SKM-1 (cell line): Measurements from ENCODE around the gene TACC3.
"Not testable (repeated sequence)": the region's sequence is repeated elsewhere in the genome, so short reads cannot be mapped to it uniquely, and the experiment has no call there.

ENCODE experiments used
- DNase-seq: peaks from one replicate; lab custom pipeline; 2025; ENCODE audit not compliant: unreplicated experiment; lab: John Stamatoyannopoulos, UW

Gene TACC3

DNA sequence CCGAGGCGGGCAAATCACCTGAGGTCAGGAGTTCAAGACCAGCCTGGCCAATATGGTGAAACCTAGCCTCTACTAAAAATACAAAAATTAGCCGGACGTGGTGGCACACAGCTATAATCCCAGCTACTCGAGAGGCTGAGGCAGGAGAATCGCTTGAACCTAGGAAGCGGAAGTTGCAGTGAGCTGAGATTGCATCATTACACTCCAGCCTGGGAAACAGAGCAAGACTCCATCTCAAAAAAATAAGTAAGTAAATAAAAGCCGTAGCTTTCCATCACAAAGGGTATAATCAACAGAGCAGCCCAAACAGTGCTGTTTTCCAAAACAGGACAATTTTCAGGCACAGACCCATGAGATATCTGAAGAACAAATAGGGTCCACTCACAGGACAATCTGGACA is 19.6 kb upstream of the TACC3 start:
- not testable (repeated sequence) for DNase-seq

DNA sequence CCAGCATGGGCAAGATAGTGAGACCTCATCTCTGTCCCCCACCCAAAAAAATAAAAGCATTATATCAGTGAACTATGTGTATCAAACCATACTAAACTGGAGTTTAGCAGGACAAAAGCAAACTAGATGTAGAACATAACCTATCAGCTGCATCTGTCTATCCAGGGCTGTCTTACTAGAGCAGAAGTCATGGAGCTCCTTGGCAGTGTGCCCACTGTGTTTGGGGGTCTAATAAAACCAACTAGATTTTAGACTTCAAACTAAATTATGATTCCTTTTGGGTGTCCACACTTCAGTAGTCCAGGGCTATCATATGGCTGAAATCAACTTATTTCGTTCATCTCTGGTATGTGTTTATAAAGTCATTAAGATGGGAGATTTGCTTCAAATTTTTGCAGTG is 17.5 kb upstream of the TACC3 start:
- no peak for DNase-seq

DNA sequence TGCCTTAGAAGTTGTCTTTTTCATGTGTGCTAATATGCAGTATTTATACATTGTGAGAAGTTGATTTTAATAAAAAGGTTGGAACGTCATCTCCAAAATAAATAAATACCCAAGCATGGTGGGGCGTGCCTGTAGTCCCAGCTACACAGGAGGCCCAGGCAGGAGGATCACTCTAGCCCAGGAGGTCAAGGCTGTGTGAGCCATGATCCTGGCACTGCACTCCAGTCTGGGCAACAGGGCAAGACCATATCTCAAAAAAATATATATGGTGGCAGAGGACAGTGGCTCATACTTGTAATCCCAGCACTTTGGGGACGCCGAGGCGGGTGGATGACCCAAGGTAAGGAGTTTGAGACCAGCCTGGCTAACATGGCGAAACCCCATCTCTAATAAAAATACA is 15.6 kb upstream of the TACC3 start:
- DNase-seq, result no peak

DNA sequence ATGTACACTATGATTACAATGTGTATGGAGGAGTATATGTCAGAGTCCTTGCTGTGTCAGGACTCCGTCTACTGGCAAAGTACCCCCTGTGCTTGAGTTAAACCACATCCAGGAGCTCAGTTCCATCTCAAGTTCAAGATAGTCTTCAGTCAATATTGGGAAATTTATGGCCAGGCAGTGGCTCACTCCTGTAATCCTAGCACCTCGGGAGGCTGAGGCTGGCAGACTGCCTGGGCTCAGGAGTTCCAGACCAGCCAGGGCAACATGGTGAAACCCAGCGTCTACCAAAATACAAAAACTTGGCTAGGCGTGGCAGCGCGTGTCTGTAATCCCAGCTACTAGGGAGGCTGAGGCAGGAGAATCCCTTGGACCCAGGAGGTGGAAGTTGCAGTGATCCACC is 15.0 kb upstream of the TACC3 start:
- no peak for DNase-seq

DNA sequence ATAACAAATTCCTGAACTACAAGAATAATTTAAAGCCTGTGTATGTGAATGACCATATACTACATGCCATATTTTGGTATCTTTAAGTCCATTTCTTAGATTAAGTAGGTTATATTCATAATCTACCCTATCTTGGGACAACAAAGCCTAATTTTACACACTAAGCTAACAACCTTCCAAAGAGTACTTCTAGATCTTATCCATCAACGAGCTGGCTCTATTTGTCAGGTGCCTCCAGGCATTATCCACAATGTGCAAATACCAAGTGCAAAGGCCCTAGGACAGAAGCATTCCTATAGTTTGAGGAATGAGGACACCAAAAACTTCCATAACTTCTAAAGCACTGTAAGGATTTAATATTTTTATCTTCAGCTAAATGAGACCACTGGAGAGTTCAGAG is 12.7 kb upstream of the TACC3 start:
- no peak for DNase-seq

DNA sequence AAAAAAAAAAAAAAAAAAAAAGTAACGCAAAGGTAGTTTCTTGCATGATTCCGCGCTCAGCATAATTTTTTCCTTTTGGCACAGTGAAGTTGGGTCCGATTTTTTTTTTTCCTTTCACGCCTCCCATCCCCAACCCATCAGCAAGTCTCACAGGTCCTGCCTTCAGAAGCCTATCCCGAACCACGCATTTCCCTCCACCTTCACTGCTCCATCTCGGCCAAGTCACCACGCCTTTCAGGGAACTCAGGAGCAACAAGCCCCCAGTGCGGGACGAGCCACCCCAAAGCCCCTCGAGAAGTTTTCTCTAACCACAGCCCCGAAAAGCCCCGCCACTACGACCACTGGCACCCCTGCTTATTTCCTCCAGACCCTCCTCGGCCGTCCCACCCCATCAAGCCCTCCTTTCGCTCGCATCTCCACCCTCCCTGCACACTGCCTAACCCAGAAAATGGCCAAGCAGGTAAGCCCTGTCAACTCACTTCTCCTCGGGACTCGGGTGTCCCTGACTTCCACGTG is 10.2 kb upstream of the TACC3 start:
- DNase-seq, result no peak

DNA sequence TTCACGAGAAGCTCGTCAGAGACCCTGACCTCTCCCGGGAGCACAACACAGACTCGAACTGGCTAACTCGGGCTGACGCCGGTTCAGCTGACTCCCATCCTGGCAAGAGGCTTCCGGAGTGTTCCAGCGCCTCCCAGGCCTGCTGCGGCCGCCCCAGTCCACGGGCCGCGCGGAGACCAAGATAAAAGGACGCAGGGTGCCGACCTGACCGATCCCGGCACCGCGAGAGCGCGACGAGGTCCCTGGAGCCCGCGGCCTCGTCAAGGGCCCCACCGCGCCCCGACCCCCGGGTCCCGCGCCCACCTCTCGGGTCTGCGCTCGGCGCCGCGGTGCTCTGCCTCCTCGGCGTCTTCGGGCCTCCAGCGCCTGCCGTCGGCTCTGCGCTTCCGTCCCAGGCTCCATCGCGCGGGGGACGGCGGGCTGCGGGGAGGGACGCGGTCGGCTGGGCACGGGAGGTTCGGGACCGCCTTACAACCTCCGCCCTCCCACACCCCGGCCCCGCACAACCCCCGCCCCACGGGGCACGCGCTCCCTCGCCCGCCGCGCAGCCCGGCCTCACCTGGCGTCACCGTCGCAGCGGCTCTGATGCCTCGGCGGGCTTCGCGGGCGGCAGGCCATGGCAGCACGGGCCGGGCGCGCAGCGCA is 9.6 kb upstream of the TACC3 start:
- no peak for DNase-seq

DNA sequence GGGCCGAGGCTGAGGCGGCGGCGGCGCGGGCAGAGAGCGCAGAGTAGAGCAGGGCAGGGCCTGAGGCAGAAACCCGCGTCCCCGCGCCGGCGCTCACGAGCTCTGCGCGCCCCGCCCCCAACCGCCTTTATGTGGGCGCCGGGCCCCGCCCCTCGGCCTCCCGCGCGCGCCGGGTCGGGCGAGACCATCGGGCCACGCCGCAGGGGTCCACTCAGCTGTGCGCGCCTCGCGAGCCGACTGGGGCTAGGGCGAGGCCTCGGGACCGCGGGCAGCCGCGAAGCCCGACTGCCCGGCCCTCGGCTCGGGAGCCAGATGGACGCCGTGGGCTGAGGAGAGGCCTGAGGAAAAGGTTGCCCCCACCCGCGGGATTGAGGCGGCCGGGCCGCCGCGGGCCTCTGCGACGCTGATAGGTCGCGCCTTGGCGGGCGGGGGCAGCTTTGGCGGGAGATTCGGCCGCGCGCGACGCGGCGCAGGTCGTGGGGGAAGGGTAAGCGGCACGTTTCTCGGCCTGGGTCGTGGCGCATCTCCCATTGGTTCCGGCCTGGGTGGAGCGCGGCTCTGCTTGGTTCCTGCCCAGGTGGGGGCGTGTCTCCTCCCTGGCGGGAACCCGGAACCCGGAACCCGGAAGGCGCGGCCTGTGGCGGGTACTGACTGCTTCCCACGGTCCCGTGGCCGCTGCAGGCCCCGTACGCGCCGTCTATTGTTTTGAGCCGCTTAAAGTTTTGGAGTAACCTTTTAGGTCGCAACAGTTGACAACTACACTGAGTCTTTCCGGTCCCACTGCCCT is 8.9 kb upstream of the TACC3 start, which contains the start of gene SLBP:
Gene SLBP (minus strand): TSS at position 104 of the 787 bp plus-strand sequence. CDS start 131 bp downstream, outside the sequence.
- DNase-seq, result peak; percentile 99

DNA sequence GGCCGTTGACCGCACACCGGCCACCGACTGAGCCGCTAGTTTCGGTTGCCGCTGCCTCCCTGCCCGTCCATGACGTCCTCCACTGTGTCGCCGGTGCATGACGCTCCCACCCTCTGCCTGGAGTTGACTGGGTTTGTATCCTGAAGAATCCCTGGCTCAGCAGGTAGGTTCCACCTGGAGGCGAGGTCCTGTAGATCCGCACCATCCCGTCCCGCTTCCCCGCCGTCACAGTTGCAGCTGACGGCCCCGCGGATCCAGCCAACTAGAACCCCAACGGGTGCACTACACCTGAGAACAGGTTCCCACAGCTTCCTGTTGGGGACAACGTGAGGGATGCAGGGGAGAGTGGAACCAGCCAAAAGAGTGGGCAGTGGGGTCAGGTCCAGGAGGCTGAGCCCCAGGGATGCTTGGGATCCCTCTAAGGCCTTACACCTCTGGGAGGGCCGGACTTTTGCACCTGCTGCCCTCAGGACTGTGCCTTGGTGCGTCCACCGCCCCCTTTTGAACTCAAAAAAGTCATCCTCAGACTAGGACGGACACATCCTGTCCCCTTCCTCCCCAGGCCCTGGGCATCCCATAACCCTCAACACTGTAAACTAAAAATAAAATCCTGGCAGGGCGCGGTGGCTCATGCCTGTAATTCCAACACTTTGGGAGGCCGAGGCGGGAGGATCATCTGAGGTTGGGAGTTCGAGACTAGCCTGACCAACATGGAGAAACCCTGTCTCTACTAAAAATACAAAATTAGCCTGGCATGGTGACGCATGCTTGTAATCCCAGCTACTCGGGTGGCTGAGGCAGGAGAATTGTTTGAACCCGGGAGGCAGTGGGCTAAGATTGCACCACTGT is 8.1 kb upstream of the TACC3 start:
- no peak for DNase-seq

DNA sequence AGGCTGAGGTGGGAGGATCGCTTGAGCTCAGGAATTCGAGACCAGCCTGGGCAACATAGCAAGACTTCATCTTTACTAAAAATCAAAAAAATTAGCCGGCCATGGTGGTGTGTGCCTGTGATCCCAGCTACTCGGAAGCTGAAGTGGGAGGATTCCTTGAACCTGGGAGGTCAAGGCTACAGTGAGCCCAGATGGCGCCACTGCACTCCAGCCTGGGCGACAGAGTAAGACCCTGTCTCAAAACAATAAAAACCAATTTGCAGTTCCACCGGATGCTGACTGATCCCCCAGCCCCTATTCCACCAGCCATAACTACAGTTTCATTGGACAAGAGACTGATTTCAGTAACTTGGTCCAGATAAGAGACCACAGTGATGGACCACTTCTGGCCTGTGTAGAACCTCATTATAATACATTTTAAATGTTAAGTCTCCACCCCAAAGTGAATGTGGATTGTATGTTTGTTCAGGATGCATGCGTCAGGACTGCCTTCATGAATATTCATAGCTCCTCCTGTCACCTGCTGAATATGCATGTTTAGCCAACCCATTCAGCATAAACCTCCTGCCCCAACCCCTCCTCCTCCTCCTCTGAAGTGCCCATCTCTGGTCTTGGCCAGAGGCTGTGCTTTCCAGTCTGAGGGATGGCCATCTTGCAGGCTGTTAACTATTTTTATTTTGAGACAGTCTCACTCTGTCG is 6.9 kb upstream of the TACC3 start:
- DNase-seq, result no peak

DNA sequence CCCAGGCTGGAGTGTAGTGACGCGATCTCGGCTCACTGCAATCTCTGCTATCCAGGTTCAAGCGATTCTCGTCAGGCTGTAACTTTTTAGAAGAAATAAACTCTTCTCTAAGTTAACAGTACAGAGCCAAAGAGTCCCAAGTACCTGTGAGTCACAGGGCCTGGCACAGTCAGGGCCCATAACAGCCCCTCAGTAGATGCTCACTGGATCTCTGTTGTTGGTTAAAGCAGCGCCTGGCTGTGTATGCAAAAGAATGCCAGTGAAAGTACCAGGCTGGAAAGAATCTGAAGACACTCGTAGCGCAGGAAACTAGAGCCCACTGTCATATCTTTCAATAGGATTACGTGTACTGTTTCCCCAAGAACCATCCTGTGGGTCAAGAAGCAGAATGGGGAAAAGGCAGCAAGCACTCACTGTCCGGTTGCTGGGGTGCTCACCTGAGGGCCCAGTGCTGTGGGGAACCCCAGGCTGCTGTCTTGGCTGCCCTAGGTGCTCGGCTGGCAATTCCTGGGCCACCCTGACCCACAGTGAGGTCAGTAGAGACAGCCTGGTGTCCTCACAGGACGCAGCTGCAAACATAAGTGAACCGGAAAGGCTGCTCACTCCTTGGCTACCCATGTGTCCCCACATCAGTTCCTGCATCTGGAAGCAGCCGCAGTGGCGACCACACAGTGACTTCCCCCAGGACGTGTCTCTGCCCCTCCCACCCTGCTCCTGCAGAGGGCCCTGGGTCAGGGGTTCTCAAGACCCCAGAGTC is 6.1 kb upstream of the TACC3 start:
- DNase-seq, result no peak

DNA sequence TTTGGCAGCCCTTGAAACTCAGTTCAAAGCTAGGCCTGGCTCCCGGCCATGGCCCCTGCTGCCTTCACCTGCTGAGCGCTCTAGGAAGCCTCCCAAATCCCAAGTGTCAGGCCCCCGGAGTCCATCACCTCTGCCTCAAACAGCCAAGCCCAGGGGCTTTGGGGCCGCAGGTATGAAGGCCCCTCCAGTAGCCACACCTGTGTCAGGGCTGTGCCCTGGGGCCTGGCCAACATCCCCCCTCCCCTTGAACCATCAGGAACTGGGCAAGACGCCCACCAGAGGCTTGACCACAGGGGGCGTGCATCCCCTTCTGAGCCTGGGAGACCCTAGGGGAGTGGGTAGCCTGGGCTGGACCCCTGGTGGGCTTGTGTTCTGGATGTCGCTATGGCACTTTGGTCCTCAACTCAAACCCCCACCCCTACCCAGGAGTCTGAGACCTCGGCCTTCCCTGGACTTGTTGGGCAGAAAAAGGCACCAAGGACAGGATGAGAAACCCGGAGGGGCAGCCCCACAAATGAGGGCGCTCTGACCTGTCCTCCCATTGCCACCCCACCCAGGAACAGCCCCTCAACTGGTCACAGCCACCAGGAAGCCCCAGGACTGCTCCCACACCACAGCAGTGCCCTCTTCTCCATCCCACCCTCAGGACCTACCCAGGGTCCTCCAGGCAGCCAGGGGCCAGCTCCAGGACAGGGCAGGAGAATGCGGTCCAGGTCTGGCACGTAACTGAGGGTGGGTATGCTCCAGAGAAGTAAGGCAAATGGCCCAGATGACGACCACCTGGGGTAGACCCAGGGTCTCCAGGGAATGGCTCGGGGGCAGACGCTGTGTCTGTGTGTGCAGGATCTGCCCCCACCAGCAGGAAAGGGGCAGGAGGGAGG is 5.0 kb upstream of the TACC3 start:
- no peak for DNase-seq

DNA sequence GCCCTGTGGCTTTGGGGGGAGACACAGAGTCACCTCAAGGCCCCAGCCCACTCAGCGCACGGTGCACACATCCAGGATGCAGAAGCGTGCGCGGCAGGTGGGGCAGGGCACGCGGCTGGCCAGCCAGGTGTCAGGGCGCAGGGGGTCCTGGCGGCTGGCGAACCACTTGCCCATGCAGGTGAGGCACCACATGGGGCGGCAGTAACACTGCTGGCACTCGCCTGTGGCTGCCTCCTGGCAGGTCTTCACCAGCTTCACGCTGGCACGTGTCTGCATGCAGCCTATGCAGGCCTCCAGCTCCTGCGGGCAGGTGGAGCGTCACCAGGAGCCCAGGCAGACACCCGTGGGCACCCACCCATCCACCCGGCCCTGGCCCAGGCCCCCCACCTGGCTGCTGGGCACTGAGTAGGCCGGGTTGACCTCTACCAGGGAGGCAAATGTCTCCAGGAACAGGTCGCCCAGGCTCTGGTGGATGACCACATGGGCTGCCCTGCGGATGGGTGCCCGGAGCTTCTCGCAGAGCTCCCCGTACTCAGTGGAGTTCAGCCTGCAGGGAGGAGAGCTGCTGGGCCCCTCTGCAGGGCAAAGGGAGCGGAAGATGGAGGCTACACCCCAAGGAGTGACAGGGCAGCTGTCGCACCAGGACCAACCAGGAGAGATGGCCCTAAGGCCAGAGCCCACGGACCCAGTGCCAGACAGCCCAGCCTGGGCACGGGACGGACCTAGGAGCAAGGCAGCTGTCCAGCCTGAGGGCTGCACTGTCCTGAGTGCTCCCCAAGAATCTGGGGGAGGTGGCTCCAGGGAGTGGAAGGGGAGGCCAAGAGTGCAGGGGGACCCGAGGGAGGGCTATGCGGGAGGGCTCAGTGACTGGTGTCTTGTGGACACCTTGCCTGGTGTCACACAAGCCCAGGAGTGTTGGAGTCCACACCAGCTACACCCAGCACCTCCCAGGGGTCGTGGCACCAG is 3.9 kb upstream of the TACC3 start:
- no peak for DNase-seq

DNA sequence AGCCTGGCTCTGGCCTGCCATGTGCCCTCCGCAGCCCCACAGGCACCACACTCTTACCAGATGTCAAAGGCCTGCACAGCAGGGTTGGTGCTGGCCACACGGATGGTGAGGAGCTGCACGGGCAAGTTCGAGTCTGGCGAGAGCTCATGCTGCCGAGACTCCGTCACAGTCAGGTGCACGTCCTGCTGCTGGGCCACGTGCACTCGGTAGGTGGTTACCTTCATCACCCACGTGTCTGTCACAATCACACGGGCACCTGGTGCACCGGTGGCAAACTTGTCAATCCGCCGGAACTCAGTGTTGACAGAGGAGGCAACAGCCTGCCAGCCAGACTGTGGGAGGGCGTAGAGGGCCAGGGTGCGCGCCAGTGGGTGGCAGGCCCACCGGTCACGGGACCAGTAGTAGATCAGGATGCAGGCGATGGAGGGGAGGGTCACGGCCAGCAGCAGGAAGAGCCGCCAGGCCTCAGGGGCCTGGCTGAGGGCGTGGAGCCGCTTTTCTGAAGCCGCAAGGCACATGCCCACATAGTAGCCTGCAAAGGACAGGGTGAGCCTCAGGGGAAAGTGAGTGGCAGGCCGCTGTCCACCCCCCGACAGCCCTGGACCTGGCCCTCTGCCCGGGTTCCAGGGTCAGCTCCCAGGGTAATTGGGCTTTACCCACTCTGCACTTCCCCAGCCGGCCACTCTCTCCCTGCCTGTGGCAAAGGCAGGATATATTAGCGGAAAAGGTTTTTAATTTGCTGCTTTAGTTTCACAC is 3.0 kb upstream of the TACC3 start:
- DNase-seq, result no peak

DNA sequence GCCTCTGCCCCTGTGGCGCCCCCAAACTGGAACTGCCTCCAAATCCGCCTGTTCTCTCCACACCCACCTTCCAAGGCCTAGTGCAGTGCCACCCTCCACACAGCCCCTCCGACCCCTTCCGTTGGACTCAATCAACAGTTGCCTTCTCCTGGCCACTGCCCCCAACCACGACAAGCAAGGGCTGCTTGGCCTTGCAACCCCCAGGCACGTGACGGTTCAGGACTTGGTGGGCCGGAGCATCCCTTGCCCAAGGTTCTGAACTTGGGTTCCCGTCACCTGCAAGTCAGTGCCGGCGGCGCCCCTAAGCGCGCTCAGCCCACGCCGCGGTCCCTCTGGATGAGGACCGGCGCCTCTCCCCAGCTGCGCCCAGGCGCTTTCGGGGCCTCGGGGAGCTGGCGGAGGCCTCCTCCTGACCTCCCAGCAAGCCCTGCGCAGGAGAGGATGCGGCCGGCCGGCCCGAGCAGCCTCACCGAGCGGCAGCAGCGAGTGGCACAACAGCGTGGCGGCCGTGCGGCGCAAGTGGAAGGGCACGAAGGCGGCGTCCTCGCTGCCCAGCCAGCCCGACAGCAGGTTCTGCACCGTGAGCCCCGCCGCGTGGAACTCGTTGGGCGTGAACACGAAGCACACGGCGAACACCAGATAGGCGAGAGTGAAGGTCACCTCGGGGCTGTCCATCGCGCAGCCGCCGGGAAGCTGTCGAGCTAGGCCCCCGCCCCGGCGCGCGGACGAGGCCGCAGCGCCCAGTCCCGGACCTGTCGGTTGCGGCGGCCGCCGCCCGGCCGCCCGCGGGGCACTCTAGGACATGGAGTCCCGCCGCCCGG is 948 bp upstream of the TACC3 start:
- no peak for DNase-seq
